NB4 (cell line): ENCODE measurements around the gene KCNC1.

Experiments
- DNase-seq: peaks from one replicate; pipeline ENCODE4 v3.0.0; 2010; ENCODE audit warnings: low read depth
- H3K4me3 ChIP-seq: one replicate; pipeline ENCODE4 v1.5.1; 2011; ENCODE audit warnings: mild to moderate bottlenecking, low read depth, low read length, moderate library complexity
- CTCF ChIP-seq: IDR thresholded peaks from one replicate; pipeline ENCODE4 v1.5.1; 2012; ENCODE audit warnings: low read depth, low read length
- MYC ChIP-seq: IDR thresholded peaks from 2 replicates; pipeline ENCODE4 v1.6.1; 2011; ENCODE audit warnings: low read depth, low read length
- POLR2A ChIP-seq: IDR thresholded peaks from 2 replicates; pipeline ENCODE4 v1.6.1; 2011; ENCODE audit warnings: mild to moderate bottlenecking; ENCODE audit not compliant: insufficient read length; ENCODE audit errors: extremely low read depth
- TF ChIP-seq, protein P1 (sequence below): IDR thresholded peaks from 2 replicates; pipeline ENCODE4 v1.6.1; 2011; ENCODE audit warnings: low read depth, low read length

The KCNC1 gene

GRCh38 chr11:17750801-17751165 lies 16.2 kb downstream of the KCNC1 start:
- no peak overlapping the region for H3K4me3 ChIP-seq
- DNase-seq, result no peak
- TF ChIP-seq, protein P1, sequence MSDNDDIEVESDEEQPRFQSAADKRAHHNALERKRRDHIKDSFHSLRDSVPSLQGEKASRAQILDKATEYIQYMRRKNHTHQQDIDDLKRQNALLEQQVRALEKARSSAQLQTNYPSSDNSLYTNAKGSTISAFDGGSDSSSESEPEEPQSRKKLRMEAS, result no peak
- TF ChIP-seq MYC (no peak), CTCF (no peak), POLR2A (no peak)

DNA sequence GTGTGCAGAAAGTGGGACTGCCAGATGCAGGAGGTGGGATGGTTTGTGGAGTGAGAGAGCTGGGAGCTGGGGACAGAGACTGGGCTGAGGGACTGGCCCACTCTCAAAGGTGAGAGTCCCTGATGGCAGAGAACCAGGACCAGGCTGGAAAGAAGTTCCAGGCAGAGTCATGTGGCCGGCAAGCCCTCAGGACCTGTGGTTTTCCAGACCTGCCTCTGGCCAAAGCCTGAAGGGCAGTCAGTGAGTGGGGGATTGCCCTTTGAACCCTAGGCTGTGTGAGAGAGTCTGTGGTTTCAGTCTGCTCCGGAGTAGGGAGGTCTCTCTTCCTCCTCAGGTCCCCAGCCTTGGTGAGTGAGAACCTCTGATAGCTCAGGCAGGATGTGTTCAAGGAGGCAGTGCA lies 17.0 kb downstream of the KCNC1 start:
- DNase-seq, result no peak
- H3K4me3 ChIP-seq, result no peak overlapping the region
- no peak for TF ChIP-seq MYC
- TF ChIP-seq, protein P1, result no peak
- TF ChIP-seq POLR2A, result no peak
- TF ChIP-seq CTCF, result no peak

DNA sequence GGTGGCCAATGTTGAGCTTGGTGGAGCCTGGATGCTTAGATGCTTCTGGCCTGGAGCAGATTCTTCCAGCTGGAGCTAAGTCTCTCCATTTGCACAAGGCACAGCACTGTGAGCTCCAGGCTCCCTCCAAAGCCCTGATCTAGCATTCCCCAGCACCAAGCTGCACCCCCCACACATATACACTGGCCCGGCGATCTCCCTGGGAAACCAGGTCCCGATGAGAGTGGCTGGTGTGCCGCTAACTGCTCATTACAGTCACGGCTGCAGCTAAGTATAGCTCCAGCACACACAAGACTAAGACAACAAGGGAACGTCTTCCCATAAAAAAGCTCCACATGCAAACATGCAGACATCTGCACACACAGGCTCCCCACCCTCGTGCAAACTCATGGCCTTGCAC lies 17.6 kb downstream of the KCNC1 start:
- TF ChIP-seq POLR2A, result no peak
- no peak for TF ChIP-seq CTCF
- TF ChIP-seq, protein P1, result no peak
- TF ChIP-seq MYC, result no peak
- no peak for DNase-seq
- H3K4me3 ChIP-seq, result no peak overlapping the region

GRCh38 chr11:17753153-17753552 lies 18.6 kb downstream of the KCNC1 start:
- TF ChIP-seq CTCF (no peak), POLR2A (no peak), MYC (no peak)
- TF ChIP-seq, protein P1, result no peak
- H3K4me3 ChIP-seq, result no peak overlapping the region
- no peak for DNase-seq

- H3K4me3 ChIP-seq, result no peak overlapping the region
- TF ChIP-seq CTCF (no peak), MYC (no peak), POLR2A (no peak)
- TF ChIP-seq, protein P1, result no peak
- no peak for DNase-seq
Observed at GRCh38 chr11:17753641-17754040, 19.1 kb downstream of the KCNC1 start.

DNA sequence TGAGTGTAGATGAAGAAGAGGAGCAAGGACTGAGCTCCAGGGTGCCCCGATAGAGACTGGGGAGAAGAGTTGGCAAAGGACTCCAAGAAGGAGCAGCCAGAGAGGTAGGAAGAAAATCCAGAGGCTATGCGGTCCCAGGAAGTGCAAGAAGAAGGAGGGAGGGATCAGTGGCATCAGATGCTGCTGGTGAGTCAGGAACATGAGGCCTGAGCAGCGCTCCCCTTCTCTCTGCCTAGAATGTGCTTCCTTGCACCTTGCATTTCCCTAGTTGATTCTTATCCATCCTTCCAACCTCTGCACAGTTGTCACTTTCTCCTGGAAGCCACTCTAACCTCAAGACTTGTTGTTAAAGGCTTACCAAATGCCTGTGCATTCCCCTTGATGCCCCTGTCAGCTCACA lies 21.3 kb downstream of the KCNC1 start:
- TF ChIP-seq CTCF, result no peak
- TF ChIP-seq, protein P1, result no peak
- no peak for TF ChIP-seq POLR2A
- TF ChIP-seq MYC, result no peak
- no peak overlapping the region for H3K4me3 ChIP-seq
- no peak for DNase-seq
